HepG2 (cell line): ENCODE results near the gene ABHD13. TPM values are rescaled to one million over a fixed set of nuclear protein-coding genes. Genes with fewer than 3 reads are reported as not detected.
A peak's percentile ranks its signal among the peaks of the same experiment; 100 is the strongest.

Source experiments
- AHDC1 ChIP-seq: sonication (generic); formaldehyde crosslinking; IDR thresholded peaks from 2 replicates; pipeline ENCODE4 v1.5.1; 2020; ENCODE audit warnings: mild to moderate bottlenecking, missing genetic modification reagents, borderline replicate concordance
- CBFB ChIP-seq: sonication (generic); formaldehyde crosslinking; IDR thresholded peaks from 2 replicates; pipeline ENCODE4 v1.4.0; 2020; ENCODE audit warnings: missing genetic modification reagents
- FOXJ3 ChIP-seq: sonication (generic); formaldehyde crosslinking; IDR thresholded peaks from 2 replicates; pipeline ENCODE4 v1.4.0; 2020; ENCODE audit warnings: missing genetic modification reagents, mild to moderate bottlenecking, borderline replicate concordance
- FOXO1 ChIP-seq: sonication (generic); formaldehyde crosslinking; IDR thresholded peaks from 2 replicates; pipeline ENCODE4 v1.4.0; 2020; ENCODE audit warnings: missing genetic modification reagents
- GFI1 ChIP-seq: sonication (generic); formaldehyde crosslinking; IDR thresholded peaks from 2 replicates; pipeline ENCODE4 v1.5.0; 2020; ENCODE audit warnings: missing genetic modification reagents, mild to moderate bottlenecking, borderline replicate concordance
- HNF4A ChIP-seq: sonication (generic); formaldehyde crosslinking; IDR thresholded peaks from 2 replicates; pipeline ENCODE4 v1.4.0; 2020; ENCODE audit warnings: missing genetic modification reagents
- NR2F1 ChIP-seq, 2 experiments: fragments of 450-650 bp in 1 of 2; formaldehyde crosslinking in 1 of 2; IDR thresholded peaks; 2 replicates each; pipeline versions ENCODE4 v1.5.0 to v1.6.1; 2016 to 2020; ENCODE audit warnings: mild to moderate bottlenecking in 1 of 2, missing compliant biosample characterization in 1 of 2, missing genetic modification reagents in 1 of 2, moderate library complexity in 1 of 2
- RARG ChIP-seq: sonication (generic); formaldehyde crosslinking; IDR thresholded peaks from 2 replicates; pipeline ENCODE4 v1.4.0; 2020; ENCODE audit warnings: low read depth, mild to moderate bottlenecking, missing genetic modification reagents
- SIX4 ChIP-seq: sonication (generic); formaldehyde crosslinking; IDR thresholded peaks from 2 replicates; pipeline ENCODE4 v1.4.0; 2020; ENCODE audit warnings: missing genetic modification reagents
- ZNF142 ChIP-seq: sonication (generic); formaldehyde crosslinking; IDR thresholded peaks from 2 replicates; pipeline ENCODE4 v1.4.0; 2020; ENCODE audit warnings: missing genetic modification reagents
- ZNF460 ChIP-seq: sonication (generic); formaldehyde crosslinking; IDR thresholded peaks from 2 replicates; pipeline ENCODE4 v1.5.1; 2020; ENCODE audit warnings: missing genetic modification reagents, mild to moderate bottlenecking, borderline replicate concordance
- ZNF609 ChIP-seq: sonication (generic); formaldehyde crosslinking; IDR thresholded peaks from 2 replicates; pipeline ENCODE4 v1.4.0; 2020; ENCODE audit warnings: mild to moderate bottlenecking, missing genetic modification reagents, borderline replicate concordance
- ZNF660 ChIP-seq: sonication (generic); formaldehyde crosslinking; IDR thresholded peaks from 2 replicates; pipeline ENCODE4 v1.5.1; 2020; ENCODE audit warnings: mild to moderate bottlenecking, low read depth, missing genetic modification reagents, borderline replicate concordance
- polyA plus RNA-seq, 8 experiments: library from polyadenylated mRNA; depleted of rRNA in 3 of 8; stranded (reverse) in 7 of 8; unstranded in 1 of 8; fragments of >200 nt; fragmentation: Illumina TruSeq in 4 of 8; extraction: Trizol in 4 of 8; gene quantifications; 2 replicates each; pipeline versions ENCODE4 v1.2.1 to v1.2.3, GENCODE V29; 2011 to 2016; ENCODE audit warnings: low read depth in 4 of 8, missing spikeins in 1 of 8, mixed read lengths in 1 of 8; ENCODE audit not compliant: insufficient read depth in 1 of 8
- total RNA-seq, 5 experiments: library from RNA; depleted of rRNA; stranded (reverse); fragments of >200 nt; fragmentation: Illumina TruSeq; extraction: Trizol; gene quantifications; 2 replicates each; pipeline ENCODE4 v1.2.3, GENCODE V29; 2016; ENCODE audit warnings: low read depth in 1 of 5

Gene ABHD13
- total and polyA plus RNA-seq, 2 of the 13 experiments (the other 11 are each of a cell fraction or from before 2014, with no cell fraction given), result 4.3 to 6.2 TPM

- TF ChIP-seq ZNF609, result 0 out of 2 replicates have a peak, but pooled peaks have one; percentile 20
- peak; percentile 30; the same call in 1 of the 2 replicates for TF ChIP-seq FOXJ3 (CRISPR knock-in tag)
- TF ChIP-seq AHDC1, result peak; percentile 53; the same call in 1 of the 2 replicates
- peak; percentile 32; the same call in 1 of the 2 replicates for TF ChIP-seq SIX4 (CRISPR knock-in tag)
- no peak for TF ChIP-seq HNF4A (CRISPR knock-in tag)
- TF ChIP-seq CBFB (CRISPR knock-in tag), result no peak
- no peak for TF ChIP-seq RARG
- TF ChIP-seq GFI1 (CRISPR knock-in tag), result no peak
- TF ChIP-seq ZNF460 (CRISPR knock-in tag), result no peak
- peak in 1 of 2 experiments; percentile 22; a peak in 1 of 4 replicates for TF ChIP-seq NR2F1 (CRISPR knock-in tag; IDR thresholded peaks at IDR 0.05)
- TF ChIP-seq FOXO1 (CRISPR knock-in tag), result no peak
- no peak for TF ChIP-seq ZNF142 (CRISPR knock-in tag)
- TF ChIP-seq ZNF660 (CRISPR knock-in tag), result no peak
Observed at GRCh38 chr13:108230377-108230776, 12.2 kb downstream of the ABHD13 start (continued).
